Osteocyte (in vitro differentiated cells): Measurements from ENCODE around the gene DNAH11. TPM values are rescaled to one million over a fixed set of nuclear protein-coding genes. Genes with fewer than 3 reads are reported as not detected.

ENCODE experiments used
- DNase-seq: peaks from one replicate; pipeline ENCODE4 v3.0.0; 2021; ENCODE audit warnings: mixed read lengths; ENCODE audit not compliant: unreplicated experiment; ENCODE audit errors: extremely low spot score
- H3K27ac Mint-ChIP-seq: one replicate; pipeline ENCODE4 v1.8.0; 2021; ENCODE audit warnings: mild to moderate bottlenecking, mixed read lengths; ENCODE audit not compliant: unreplicated experiment
- H3K27me3 Mint-ChIP-seq: one replicate; pipeline ENCODE4 v1.8.0; 2021; ENCODE audit warnings: mixed read lengths; ENCODE audit not compliant: unreplicated experiment
- H3K36me3 Mint-ChIP-seq: one replicate; pipeline ENCODE4 v1.8.0; 2021; ENCODE audit warnings: mixed read lengths; ENCODE audit not compliant: unreplicated experiment
- H3K4me1 Mint-ChIP-seq: one replicate; pipeline ENCODE4 v1.8.0; 2021; ENCODE audit warnings: mixed read lengths; ENCODE audit not compliant: unreplicated experiment
- H3K4me3 Mint-ChIP-seq: one replicate; pipeline ENCODE4 v1.8.0; 2021; ENCODE audit warnings: mild to moderate bottlenecking, moderate library complexity, mixed read lengths; ENCODE audit not compliant: unreplicated experiment
- H3K9me3 Mint-ChIP-seq: one replicate; pipeline ENCODE4 v1.8.0; 2021; ENCODE audit warnings: mixed read lengths; ENCODE audit not compliant: unreplicated experiment
- CTCF ChIP-seq: fragments of 200-600 bp; sonication (generic); IDR thresholded peaks from 2 replicates; pipeline ENCODE4 v1.5.0; 2021; ENCODE audit warnings: antibody characterized with exemption, mild to moderate bottlenecking, moderate library complexity
- long read RNA-seq: library from polyadenylated mRNA; unstranded; transcript quantifications from one replicate; pipeline ENCODE4 v2.0.0, GENCODE V29; 2021
- total RNA-seq: library from RNA; stranded (reverse); gene quantifications from 2 replicates; pipeline ENCODE4 v1.2.1, GENCODE V29; 2021

Gene DNAH11
- not detected in 2 replicates for total RNA-seq
- long read RNA-seq, partial matches to known transcripts, result 0 of 2 reads
- long read RNA-seq, other reads (novel, unspliced or antisense), result 2 of 2 reads

- Mint-ChIP-seq H3K27ac (no peak within 1 kb of the TSS), H3K4me3 (peak within 1 kb of the TSS; percentile 65)
- TF ChIP-seq CTCF, result no peak
Observed at GRCh38 chr7:21542891-21543527, at the start of gene DNAH11. Gene DNAH11, plus strand, starts transcription at chr7:21543039. Its CDS starts 207 bp downstream, at chr7:21543246.

GRCh38 chr7:21495731-21496130, 47.1 kb upstream of the DNAH11 start:
- Mint-ChIP-seq H3K4me3 (no peak overlapping the region), H3K36me3 (peaks cover 21% of the 10 kb centered on the region), H3K9me3 (peaks cover 29% of the 10 kb centered on the region)

More at GRCh38 chr7:21542891-21543527, at the start of gene DNAH11:
- peak; percentile 84 for DNase-seq
- no peaks in the 10 kb centered on the region for H3K36me3 Mint-ChIP-seq
- peaks cover 3% of the 10 kb centered on the region for H3K9me3 Mint-ChIP-seq
- peaks cover 7% of the 10 kb centered on the region for H3K4me1 Mint-ChIP-seq
- peaks cover 64% of the 10 kb centered on the region for H3K27me3 Mint-ChIP-seq

GRCh38 chr7:21497072-21497471, 45.8 kb upstream of the DNAH11 start:
- TF ChIP-seq CTCF, result no peak
- H3K9me3 Mint-ChIP-seq, result peaks cover 23% of the 10 kb centered on the region
- no peak overlapping the region for H3K27ac Mint-ChIP-seq
- no peaks in the 10 kb centered on the region for H3K4me1 Mint-ChIP-seq
- peaks cover 12% of the 10 kb centered on the region for H3K36me3 Mint-ChIP-seq
- H3K27me3 Mint-ChIP-seq, result no peaks in the 10 kb centered on the region
- no peak for DNase-seq
- no peak overlapping the region for H3K4me3 Mint-ChIP-seq

More at GRCh38 chr7:21495731-21496130, 47.1 kb upstream of the DNAH11 start:
- DNase-seq, result no peak
- no peaks in the 10 kb centered on the region for H3K27me3 Mint-ChIP-seq
- no peaks in the 10 kb centered on the region for H3K4me1 Mint-ChIP-seq
- no peak overlapping the region for H3K27ac Mint-ChIP-seq
- no peak for TF ChIP-seq CTCF

- TF ChIP-seq CTCF, result no peak
- Mint-ChIP-seq H3K4me1 (no peaks in the 10 kb centered on the region), H3K4me3 (no peak overlapping the region), H3K9me3 (peaks cover 4% of the 10 kb centered on the region), H3K27ac (no peak overlapping the region), H3K27me3 (no peaks in the 10 kb centered on the region), H3K36me3 (no peaks in the 10 kb centered on the region)
- DNase-seq, result no peak
Observed at GRCh38 chr7:21500117-21500832, 42.6 kb upstream of the DNAH11 start.

- H3K36me3 Mint-ChIP-seq, result peaks cover 1% of the 10 kb centered on the region
- DNase-seq, result no peak
Observed at GRCh38 chr7:21504021-21504420, 38.8 kb upstream of the DNAH11 start.

More at GRCh38 chr7:21504021-21504420, 38.8 kb upstream of the DNAH11 start:
- Mint-ChIP-seq H3K4me3 (no peak overlapping the region), H3K27ac (no peak overlapping the region), H3K9me3 (peaks cover 5% of the 10 kb centered on the region), H3K4me1 (no peaks in the 10 kb centered on the region), H3K27me3 (no peaks in the 10 kb centered on the region)
- TF ChIP-seq CTCF, result no peak
